GM13976 (cell line): ENCODE data around the gene TBX19.

Source experiments
- DNase-seq: peaks from one replicate; pipeline ENCODE4 v3.0.0; 2012; ENCODE audit warnings: low spot score
- in situ Hi-C: fragments of 300-500 bp; cut with MboI; formaldehyde crosslinking; loops from one replicate; pipeline ENCODE4 v1.12.0; 2022; ENCODE audit warnings: low sequenced_read_pairs, mixed read lengths, inconsistent platforms; ENCODE audit not compliant: unreplicated experiment
- TF ChIP-seq, protein P1 (sequence below): IDR thresholded peaks from 2 replicates; pipeline ENCODE4 v1.5.1; 2012; ENCODE audit warnings: borderline replicate concordance, mild to moderate bottlenecking; ENCODE audit not compliant: insufficient read depth; ENCODE audit errors: extremely low read depth, missing control alignments, control extremely low read depth

Gene TBX19

DNA sequence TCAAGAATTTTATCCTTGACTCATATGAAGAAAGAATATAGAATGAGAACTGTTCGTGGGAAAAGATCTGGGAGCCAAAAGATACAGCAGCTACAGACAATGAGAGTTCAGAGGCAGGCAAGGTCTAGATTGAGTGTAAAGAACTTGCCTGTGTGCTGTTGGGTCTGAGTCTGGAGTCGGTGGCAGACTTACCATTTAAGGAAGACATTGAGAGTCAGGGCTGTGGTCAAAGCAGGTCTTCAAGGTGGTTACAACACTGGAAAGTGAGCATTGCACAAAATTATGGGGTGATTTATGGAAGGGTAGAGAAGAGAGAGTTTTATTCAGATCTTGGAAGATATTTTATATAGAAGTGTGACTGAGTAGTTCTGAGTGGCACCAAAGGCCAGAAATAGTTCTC, 80.6 kb downstream of the TBX19 start:
- in situ Hi-C loops, result no loop called here
- DNase-seq, result no peak
- TF ChIP-seq, protein P1, sequence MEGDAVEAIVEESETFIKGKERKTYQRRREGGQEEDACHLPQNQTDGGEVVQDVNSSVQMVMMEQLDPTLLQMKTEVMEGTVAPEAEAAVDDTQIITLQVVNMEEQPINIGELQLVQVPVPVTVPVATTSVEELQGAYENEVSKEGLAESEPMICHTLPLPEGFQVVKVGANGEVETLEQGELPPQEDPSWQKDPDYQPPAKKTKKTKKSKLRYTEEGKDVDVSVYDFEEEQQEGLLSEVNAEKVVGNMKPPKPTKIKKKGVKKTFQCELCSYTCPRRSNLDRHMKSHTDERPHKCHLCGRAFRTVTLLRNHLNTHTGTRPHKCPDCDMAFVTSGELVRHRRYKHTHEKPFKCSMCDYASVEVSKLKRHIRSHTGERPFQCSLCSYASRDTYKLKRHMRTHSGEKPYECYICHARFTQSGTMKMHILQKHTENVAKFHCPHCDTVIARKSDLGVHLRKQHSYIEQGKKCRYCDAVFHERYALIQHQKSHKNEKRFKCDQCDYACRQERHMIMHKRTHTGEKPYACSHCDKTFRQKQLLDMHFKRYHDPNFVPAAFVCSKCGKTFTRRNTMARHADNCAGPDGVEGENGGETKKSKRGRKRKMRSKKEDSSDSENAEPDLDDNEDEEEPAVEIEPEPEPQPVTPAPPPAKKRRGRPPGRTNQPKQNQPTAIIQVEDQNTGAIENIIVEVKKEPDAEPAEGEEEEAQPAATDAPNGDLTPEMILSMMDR, result no peak

DNA sequence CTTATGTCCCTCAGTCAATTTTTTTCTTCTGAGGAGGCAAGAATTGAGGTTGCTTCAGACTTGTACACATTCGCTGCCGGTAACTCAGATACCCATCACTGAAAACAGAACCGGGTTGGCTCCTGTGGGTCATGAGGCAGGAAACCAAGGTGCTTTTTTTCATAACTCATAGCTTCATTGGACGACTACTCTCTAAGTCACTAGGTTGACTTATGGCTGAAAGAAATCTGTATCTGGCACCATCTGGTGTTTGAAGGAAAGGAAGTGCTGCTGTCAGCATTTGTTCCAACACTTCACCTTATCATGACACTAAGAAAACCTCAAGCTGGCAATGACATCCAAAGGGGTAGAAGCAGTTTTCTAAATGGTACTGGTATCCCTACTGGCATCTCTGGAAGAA, 82.3 kb downstream of the TBX19 start:
- no peak for DNase-seq
- TF ChIP-seq, protein P1, result no peak
- in situ Hi-C loops, result no loop called here
